Stomach (tissue), 4 donors: ENCODE data around the gene NISCH.

Source experiments
- CTCF ChIP-seq, 7 experiments: fragments of 450-650 bp in 4 of 7; fragments of 200-600 bp in 3 of 7; sonication (generic) in 3 of 7; IDR thresholded peaks; one replicate each; pipeline ENCODE4 v1.5.1; 2016 to 2019; ENCODE audit warnings: antibody characterized with exemption in 7 of 7, control low read depth in 2 of 7, mild to moderate bottlenecking in 1 of 7
- EP300 ChIP-seq: sonication (generic); formaldehyde crosslinking; IDR thresholded peaks from one replicate; pipeline ENCODE4 v1.6.1; 2017; ENCODE audit warnings: antibody characterized with exemption
- POLR2A ChIP-seq, 4 donors: fragments of 450-650 bp; IDR thresholded peaks; one replicate each; pipeline ENCODE4 v1.6.1; 2016; ENCODE audit warnings: antibody characterized with exemption in 4 of 4, control low read depth in 2 of 4, mild to moderate bottlenecking in 1 of 4, moderate library complexity in 1 of 4
- POLR2AphosphoS5 ChIP-seq, 3 donors: sonication (generic); formaldehyde crosslinking; IDR thresholded peaks; one replicate each; pipeline ENCODE4 v1.6.1; 2016; ENCODE audit warnings: antibody characterized with exemption in 3 of 3

GRCh38 chr3:52509753-52510328, 54.4 kb downstream of the NISCH start:
- no peak for TF ChIP-seq POLR2A (IDR thresholded peaks at IDR 0.05)
- TF ChIP-seq CTCF (IDR thresholded peaks at IDR 0.05): no peak
- TF ChIP-seq EP300: no peak
- no peak for TF ChIP-seq POLR2AphosphoS5 (IDR thresholded peaks at IDR 0.05)
